WTC11 (cell line): ENCODE data around the gene MYL11. TPM values are rescaled to one million over a fixed set of nuclear protein-coding genes. Genes with fewer than 3 reads are reported as not detected.
A peak's percentile ranks its signal among the peaks of the same experiment; 100 is the strongest.

ENCODE experiments used
- CREB1 ChIP-seq: sonication (generic); formaldehyde crosslinking; IDR thresholded peaks from 2 replicates; pipeline ENCODE4 v1.8.0; 2023; ENCODE audit warnings: mild to moderate bottlenecking, missing genetic modification reagents
- MXD4 ChIP-seq: fragments of 250-450 bp; sonication (Bioruptor Pico); IDR thresholded peaks from 2 replicates; pipeline ENCODE4 v1.8.0; 2021; ENCODE audit warnings: mild to moderate bottlenecking, moderate library complexity, borderline replicate concordance
- MYBL2 ChIP-seq: sonication (generic); formaldehyde crosslinking; IDR thresholded peaks from 2 replicates; pipeline ENCODE4 v1.8.1; 2023; ENCODE audit warnings: mild to moderate bottlenecking, moderate library complexity, missing genetic modification reagents
- OVOL2 ChIP-seq: fragments of 250-450 bp; sonication (Bioruptor Pico); IDR thresholded peaks from 2 replicates; pipeline ENCODE4 v1.9.0; 2021; ENCODE audit warnings: mild to moderate bottlenecking, borderline replicate concordance
- RELA ChIP-seq: sonication (generic); formaldehyde crosslinking; IDR thresholded peaks from 2 replicates; pipeline ENCODE4 v1.8.1; 2022; ENCODE audit warnings: missing genetic modification reagents, mild to moderate bottlenecking, borderline replicate concordance
- SMAD3 ChIP-seq: sonication (generic); formaldehyde crosslinking; IDR thresholded peaks from 2 replicates; pipeline ENCODE4 v1.8.0; 2022; ENCODE audit warnings: missing genetic modification reagents, mild to moderate bottlenecking, borderline replicate concordance
- SMAD4 ChIP-seq: sonication (generic); formaldehyde crosslinking; IDR thresholded peaks from 2 replicates; pipeline ENCODE4 v1.8.0; 2022; ENCODE audit warnings: mild to moderate bottlenecking, missing genetic modification reagents
- SOX15 ChIP-seq: fragments of 250-450 bp; sonication (Bioruptor Pico); IDR thresholded peaks from 2 replicates; pipeline ENCODE4 v1.9.0; 2021; ENCODE audit warnings: mild to moderate bottlenecking
- ZNF138 ChIP-seq: sonication (generic); formaldehyde crosslinking; conservative IDR thresholded peaks from 2 replicates; pipeline ENCODE4 v1.8.1; 2022; ENCODE audit warnings: mild to moderate bottlenecking, moderate library complexity, missing genetic modification reagents
- ZNF232 ChIP-seq: sonication (generic); formaldehyde crosslinking; IDR thresholded peaks from 2 replicates; pipeline ENCODE4 v1.8.0; 2022; ENCODE audit warnings: mild to moderate bottlenecking, missing genetic modification reagents
- ZNF396 ChIP-seq: fragments of 250-450 bp; sonication (Bioruptor Pico); IDR thresholded peaks from 2 replicates; pipeline ENCODE4 v1.8.0; 2021; ENCODE audit warnings: mild to moderate bottlenecking, moderate library complexity, borderline replicate concordance
- ZNF416 ChIP-seq: fragments of 250-450 bp; sonication (Bioruptor Pico); IDR thresholded peaks from 2 replicates; pipeline ENCODE4 v1.9.0; 2021; ENCODE audit warnings: mild to moderate bottlenecking, inconsistent platforms
- total RNA-seq: library from RNA; stranded (reverse); gene quantifications from 3 replicates; pipeline ENCODE4 v1.2.3, GENCODE V29; 2021
- TF ChIP-seq, protein P1 (sequence below): sonication (generic); formaldehyde crosslinking; IDR thresholded peaks from 2 replicates; pipeline ENCODE4 v1.8.0; 2023; ENCODE audit warnings: mild to moderate bottlenecking, missing genetic modification reagents
- TF ChIP-seq, protein P2 (sequence below): sonication (generic); formaldehyde crosslinking; IDR thresholded peaks from 2 replicates; pipeline ENCODE4 v1.8.1; 2023; ENCODE audit warnings: mild to moderate bottlenecking, missing genetic modification reagents
- TF ChIP-seq, protein P3 (sequence below): sonication (generic); formaldehyde crosslinking; IDR thresholded peaks from 2 replicates; pipeline ENCODE4 v1.8.1; 2022; ENCODE audit warnings: low read depth, mild to moderate bottlenecking, moderate library complexity, missing genetic modification reagents, borderline replicate concordance
- TF ChIP-seq, protein P4 (sequence below): fragments of 250-450 bp; sonication (Bioruptor Pico); IDR thresholded peaks from 2 replicates; pipeline ENCODE4 v1.9.0; 2021; ENCODE audit warnings: moderate library complexity, mild to moderate bottlenecking, inconsistent platforms, borderline replicate concordance
- TF ChIP-seq, protein P5 (sequence below): sonication (generic); formaldehyde crosslinking; IDR thresholded peaks from 2 replicates; pipeline ENCODE4 v1.8.0; 2023; ENCODE audit warnings: missing genetic modification reagents
- TF ChIP-seq, protein P6 (sequence below): sonication (generic); formaldehyde crosslinking; IDR thresholded peaks from 2 replicates; pipeline ENCODE4 v1.8.1; 2023; ENCODE audit warnings: mild to moderate bottlenecking, missing genetic modification reagents, moderate library complexity
- TF ChIP-seq, protein P7 (sequence below): sonication (generic); formaldehyde crosslinking; IDR thresholded peaks from 2 replicates; pipeline ENCODE4 v1.8.0; 2022; ENCODE audit warnings: mild to moderate bottlenecking, missing genetic modification reagents

MYL11 gene
- total RNA-seq, 1 experiment from 2014 or later: 1.3 TPM

DNA sequence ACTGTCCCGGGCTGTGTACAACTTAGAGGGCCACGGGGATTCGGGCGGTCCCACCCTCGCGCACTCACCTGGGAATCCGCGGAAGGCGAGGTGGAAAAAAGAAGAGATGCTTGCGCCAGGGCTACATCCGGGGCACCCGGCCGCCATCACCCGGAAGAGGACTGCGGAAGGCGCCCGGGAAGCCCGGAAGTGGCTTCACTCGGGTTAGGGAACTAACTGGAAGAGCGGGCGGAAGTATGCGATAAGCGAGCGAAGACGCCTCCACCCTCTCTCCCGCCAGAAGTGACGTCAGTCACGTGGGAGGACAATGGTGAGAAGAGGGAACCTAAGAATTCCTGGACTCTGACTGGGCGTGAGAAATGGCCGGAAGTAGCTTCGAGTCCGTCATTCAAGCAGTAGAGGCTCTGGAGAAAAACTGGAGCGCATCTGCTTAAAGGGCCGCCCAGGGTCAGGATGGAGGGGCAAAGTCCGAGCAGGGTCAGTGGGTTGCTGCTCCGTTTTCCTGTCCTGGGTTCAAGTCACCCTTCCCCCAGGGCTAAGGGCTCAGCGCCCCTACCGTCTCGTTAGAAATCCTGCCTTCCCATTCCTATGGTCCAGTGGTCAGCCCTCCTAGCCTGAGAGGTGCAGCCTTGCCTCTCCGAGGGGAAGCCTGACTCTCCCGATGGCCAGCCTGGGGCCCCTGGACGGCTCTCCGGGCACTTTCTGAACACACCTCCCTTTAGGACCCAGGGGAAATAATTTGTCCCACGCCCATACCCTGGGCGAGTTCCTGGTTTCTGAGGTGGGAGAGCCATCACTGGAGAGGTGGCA lies 19.3 kb upstream of the MYL11 start, which contains the start of gene CD2BP2 (continued):
- TF ChIP-seq, protein P1, sequence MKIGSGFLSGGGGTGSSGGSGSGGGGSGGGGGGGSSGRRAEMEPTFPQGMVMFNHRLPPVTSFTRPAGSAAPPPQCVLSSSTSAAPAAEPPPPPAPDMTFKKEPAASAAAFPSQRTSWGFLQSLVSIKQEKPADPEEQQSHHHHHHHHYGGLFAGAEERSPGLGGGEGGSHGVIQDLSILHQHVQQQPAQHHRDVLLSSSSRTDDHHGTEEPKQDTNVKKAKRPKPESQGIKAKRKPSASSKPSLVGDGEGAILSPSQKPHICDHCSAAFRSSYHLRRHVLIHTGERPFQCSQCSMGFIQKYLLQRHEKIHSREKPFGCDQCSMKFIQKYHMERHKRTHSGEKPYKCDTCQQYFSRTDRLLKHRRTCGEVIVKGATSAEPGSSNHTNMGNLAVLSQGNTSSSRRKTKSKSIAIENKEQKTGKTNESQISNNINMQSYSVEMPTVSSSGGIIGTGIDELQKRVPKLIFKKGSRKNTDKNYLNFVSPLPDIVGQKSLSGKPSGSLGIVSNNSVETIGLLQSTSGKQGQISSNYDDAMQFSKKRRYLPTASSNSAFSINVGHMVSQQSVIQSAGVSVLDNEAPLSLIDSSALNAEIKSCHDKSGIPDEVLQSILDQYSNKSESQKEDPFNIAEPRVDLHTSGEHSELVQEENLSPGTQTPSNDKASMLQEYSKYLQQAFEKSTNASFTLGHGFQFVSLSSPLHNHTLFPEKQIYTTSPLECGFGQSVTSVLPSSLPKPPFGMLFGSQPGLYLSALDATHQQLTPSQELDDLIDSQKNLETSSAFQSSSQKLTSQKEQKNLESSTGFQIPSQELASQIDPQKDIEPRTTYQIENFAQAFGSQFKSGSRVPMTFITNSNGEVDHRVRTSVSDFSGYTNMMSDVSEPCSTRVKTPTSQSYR (CRISPR knock-in tag): no peak
- TF ChIP-seq ZNF138 (CRISPR knock-in tag) (no peak), MYBL2 (CRISPR knock-in tag) (no peak; the same call in 1 of the 2 replicates), SOX15 (CRISPR knock-in tag) (no peak), ZNF232 (CRISPR knock-in tag) (peak; percentile 24; the same call in 1 of the 2 replicates), SMAD3 (CRISPR knock-in tag) (0 out of 2 replicates have a peak, but pooled peaks have one; percentile 19), ZNF396 (CRISPR knock-in tag) (0 out of 2 replicates have a peak, but pooled peaks have one; percentile 3), MXD4 (CRISPR knock-in tag) (no peak), SMAD4 (CRISPR knock-in tag) (no peak), RELA (no peak), CREB1 (CRISPR knock-in tag) (no peak), OVOL2 (CRISPR knock-in tag) (no peak), ZNF416 (CRISPR knock-in tag) (no peak)
- TF ChIP-seq, protein P2, sequence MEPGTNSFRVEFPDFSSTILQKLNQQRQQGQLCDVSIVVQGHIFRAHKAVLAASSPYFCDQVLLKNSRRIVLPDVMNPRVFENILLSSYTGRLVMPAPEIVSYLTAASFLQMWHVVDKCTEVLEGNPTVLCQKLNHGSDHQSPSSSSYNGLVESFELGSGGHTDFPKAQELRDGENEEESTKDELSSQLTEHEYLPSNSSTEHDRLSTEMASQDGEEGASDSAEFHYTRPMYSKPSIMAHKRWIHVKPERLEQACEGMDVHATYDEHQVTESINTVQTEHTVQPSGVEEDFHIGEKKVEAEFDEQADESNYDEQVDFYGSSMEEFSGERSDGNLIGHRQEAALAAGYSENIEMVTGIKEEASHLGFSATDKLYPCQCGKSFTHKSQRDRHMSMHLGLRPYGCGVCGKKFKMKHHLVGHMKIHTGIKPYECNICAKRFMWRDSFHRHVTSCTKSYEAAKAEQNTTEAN (CRISPR knock-in tag): no peak
- TF ChIP-seq, protein P3, sequence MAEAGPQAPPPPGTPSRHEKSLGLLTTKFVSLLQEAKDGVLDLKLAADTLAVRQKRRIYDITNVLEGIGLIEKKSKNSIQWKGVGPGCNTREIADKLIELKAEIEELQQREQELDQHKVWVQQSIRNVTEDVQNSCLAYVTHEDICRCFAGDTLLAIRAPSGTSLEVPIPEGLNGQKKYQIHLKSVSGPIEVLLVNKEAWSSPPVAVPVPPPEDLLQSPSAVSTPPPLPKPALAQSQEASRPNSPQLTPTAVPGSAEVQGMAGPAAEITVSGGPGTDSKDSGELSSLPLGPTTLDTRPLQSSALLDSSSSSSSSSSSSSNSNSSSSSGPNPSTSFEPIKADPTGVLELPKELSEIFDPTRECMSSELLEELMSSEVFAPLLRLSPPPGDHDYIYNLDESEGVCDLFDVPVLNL (CRISPR knock-in tag): no peak
- TF ChIP-seq, protein P4, sequence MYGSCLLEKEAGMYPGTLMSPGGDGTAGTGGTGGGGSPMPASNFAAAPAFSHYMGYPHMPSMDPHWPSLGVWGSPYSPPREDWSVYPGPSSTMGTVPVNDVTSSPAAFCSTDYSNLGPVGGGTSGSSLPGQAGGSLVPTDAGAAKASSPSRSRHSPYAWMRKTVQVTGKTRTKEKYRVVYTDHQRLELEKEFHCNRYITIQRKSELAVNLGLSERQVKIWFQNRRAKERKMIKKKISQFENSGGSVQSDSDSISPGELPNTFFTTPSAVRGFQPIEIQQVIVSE: 0 out of 2 replicates have a peak, but pooled peaks have one; percentile 11
- TF ChIP-seq, protein P5, sequence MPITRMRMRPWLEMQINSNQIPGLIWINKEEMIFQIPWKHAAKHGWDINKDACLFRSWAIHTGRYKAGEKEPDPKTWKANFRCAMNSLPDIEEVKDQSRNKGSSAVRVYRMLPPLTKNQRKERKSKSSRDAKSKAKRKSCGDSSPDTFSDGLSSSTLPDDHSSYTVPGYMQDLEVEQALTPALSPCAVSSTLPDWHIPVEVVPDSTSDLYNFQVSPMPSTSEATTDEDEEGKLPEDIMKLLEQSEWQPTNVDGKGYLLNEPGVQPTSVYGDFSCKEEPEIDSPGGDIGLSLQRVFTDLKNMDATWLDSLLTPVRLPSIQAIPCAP (CRISPR knock-in tag): no peak
- TF ChIP-seq, protein P6, sequence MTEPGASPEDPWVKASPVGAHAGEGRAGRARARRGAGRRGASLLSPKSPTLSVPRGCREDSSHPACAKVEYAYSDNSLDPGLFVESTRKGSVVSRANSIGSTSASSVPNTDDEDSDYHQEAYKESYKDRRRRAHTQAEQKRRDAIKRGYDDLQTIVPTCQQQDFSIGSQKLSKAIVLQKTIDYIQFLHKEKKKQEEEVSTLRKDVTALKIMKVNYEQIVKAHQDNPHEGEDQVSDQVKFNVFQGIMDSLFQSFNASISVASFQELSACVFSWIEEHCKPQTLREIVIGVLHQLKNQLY (CRISPR knock-in tag): no peak
- TF ChIP-seq, protein P7, sequence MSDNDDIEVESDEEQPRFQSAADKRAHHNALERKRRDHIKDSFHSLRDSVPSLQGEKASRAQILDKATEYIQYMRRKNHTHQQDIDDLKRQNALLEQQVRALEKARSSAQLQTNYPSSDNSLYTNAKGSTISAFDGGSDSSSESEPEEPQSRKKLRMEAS (CRISPR knock-in tag): peak; percentile 78
